ENCODE data around the gene SERPINI1. TPM values are rescaled to one million over a fixed set of nuclear protein-coding genes. Genes with fewer than 3 reads are reported as not detected.

The SERPINI1 gene
- total RNA-seq, 2 donors from 2014 or later = 2.0 to 3.8 TPM

- Histone ChIP-seq H3K27ac (no peak overlapping the region), H3K36me3 (no peaks in the 10 kb centered on the region), H3K4me1 (peaks cover 0 to 12% of the 10 kb centered on the region in 2 donors), H3K27me3 (no peaks in the 10 kb centered on the region), H3K4me3 (no peak overlapping the region), H3K9me3 (no peaks in the 10 kb centered on the region)
- TF ChIP-seq CTCF (IDR thresholded peaks at IDR 0.05) = no peak
- no peak for DNase-seq (ENCODE audit: low spot score)
Measured at GRCh38 chr3:167858865-167859264, 123.3 kb downstream of the SERPINI1 start.

DNA sequence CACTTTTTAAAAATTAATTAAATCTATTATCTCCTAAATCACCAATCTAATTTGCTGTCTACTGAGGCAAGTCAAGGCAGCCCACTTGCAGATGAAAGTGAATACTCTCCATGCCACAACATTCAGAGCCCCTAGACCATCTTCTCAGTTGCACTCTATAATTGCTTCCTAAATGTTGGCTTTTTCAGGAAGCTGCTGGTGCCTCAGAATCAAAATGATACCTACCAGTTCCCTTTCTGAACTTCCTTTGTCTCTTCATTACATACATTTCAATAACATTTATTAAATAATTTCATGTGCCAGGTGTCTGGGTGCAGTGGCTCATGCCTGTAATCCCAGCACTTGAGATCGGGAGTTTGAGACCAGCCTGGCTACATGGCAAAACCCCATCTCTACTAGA is 124.1 kb downstream of the SERPINI1 start:
- TF ChIP-seq CTCF (IDR thresholded peaks at IDR 0.05) = no peak
- H3K4me1 ChIP-seq = peaks cover 0 to 18% of the 10 kb centered on the region in 2 donors
- no peak for DNase-seq (ENCODE audit: low spot score)
- no peaks in the 10 kb centered on the region for H3K9me3 ChIP-seq
- no peak overlapping the region for H3K4me3 ChIP-seq
- H3K27me3 ChIP-seq = no peaks in the 10 kb centered on the region
- no peak overlapping the region for H3K27ac ChIP-seq
- no peaks in the 10 kb centered on the region for H3K36me3 ChIP-seq

GRCh38 chr3:167861649-167862048 is 126.1 kb downstream of the SERPINI1 start:
- DNase-seq (ENCODE audit: low spot score) = no peak
- Histone ChIP-seq H3K4me3 (no peak overlapping the region), H3K27me3 (no peaks in the 10 kb centered on the region), H3K27ac (no peak overlapping the region), H3K36me3 (no peaks in the 10 kb centered on the region), H3K9me3 (no peaks in the 10 kb centered on the region), H3K4me1 (peaks cover 0 to 18% of the 10 kb centered on the region in 2 donors)
- TF ChIP-seq CTCF (IDR thresholded peaks at IDR 0.05) = no peak

DNA sequence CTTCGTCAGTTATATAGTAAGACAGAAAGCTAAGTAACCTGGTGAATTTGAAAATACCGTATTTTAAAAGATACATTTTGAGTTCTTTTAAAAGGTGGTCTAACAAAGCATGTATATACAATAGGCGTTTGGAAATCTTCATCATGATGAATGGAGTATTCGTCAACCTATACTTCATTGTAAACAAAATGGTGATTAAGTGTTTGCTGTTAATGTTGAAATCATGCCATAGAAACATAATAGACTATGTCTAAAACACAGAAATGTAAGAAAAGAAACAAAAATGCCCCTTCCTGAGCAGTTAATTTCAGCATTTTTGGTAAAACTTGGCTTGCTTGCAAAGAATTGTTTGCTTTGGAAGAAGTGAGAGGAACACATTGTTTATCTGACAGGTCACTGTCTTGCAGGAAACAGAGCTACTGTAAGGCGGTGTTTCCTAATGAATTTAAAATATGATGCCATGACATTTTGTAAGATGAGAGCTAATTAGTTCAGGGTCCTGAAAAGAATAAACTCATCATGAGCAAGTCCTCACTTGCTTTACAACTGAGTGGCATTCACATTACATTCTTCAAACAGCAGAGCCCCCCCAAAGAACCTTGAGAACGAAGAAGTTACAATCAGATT is 126.7 kb downstream of the SERPINI1 start:
- DNase-seq (ENCODE audit: low spot score) = no peak
- Histone ChIP-seq H3K27ac (no peak overlapping the region), H3K4me1 (peaks cover 0 to 18% of the 10 kb centered on the region in 2 donors), H3K27me3 (no peaks in the 10 kb centered on the region), H3K36me3 (no peaks in the 10 kb centered on the region), H3K4me3 (no peak overlapping the region), H3K9me3 (no peaks in the 10 kb centered on the region)
- TF ChIP-seq CTCF (IDR thresholded peaks at IDR 0.05) = no peak

DNA sequence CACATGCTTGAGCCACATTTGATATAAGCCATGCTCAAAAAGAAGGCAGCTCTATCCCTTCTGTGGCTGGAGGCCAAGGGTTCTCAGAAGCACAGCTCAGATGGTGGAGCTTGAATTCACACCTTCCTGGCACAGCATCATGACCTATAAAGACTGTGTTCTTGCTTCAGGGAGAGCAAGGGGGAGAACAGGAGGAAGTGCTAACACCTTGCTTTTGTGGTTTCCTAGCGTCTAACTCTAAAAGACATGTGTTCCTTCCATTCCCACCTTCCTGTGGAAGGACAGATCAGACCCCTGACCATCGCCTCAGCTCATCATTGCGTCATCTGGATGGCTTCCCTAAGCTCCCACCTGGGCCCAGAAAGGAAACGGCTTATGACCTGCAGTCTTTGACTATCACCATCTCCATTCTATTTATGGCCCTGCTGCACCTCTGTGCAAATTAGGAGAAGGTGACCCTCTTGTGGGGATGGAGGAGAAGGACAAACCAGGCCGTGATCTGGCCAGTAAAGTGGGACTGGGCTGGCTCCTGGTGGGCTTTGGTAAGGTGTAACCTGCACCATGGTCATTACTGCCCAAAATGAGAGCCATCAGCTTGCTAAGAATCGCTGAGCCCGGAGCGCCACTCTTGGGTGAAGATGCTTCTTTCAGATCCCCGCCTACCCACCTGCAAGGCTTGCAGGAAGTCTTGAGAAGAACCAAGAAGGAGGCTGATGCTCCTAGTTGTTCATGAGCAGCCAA is 128.5 kb downstream of the SERPINI1 start:
- TF ChIP-seq CTCF (IDR thresholded peaks at IDR 0.05) = no peak
- H3K36me3 ChIP-seq = no peaks in the 10 kb centered on the region
- H3K27ac ChIP-seq = peak overlapping the region; percentile 68 to 80
- H3K27me3 ChIP-seq = no peaks in the 10 kb centered on the region
- H3K9me3 ChIP-seq = peaks cover 0 to 4% of the 10 kb centered on the region in 2 donors
- H3K4me3 ChIP-seq = no peak overlapping the region
- H3K4me1 ChIP-seq = peaks cover 0 to 18% of the 10 kb centered on the region in 2 donors
- no peak for DNase-seq (ENCODE audit: low spot score)

Data from right atrium auricular region (tissue), 2 donors.